Prostate gland (tissue), 2 donors: Measurements from ENCODE around the gene TAF10.

Source experiments
- CTCF ChIP-seq, 4 experiments: fragments of 200-600 bp in 2 of 4; fragments of 450-650 bp in 2 of 4; sonication (generic) in 2 of 4; IDR thresholded peaks; 1 replicate in 3 of 4; 2 replicates in 1 of 4; pipeline ENCODE4 v1.5.1; 2016 to 2019; ENCODE audit warnings: antibody characterized with exemption in 4 of 4, mild to moderate bottlenecking in 2 of 4, moderate library complexity in 2 of 4
- POLR2A ChIP-seq: fragments of 450-650 bp; IDR thresholded peaks from one replicate; pipeline ENCODE4 v1.6.1; 2016; ENCODE audit warnings: antibody characterized with exemption, mild to moderate bottlenecking

GRCh38 chr11:6615882-6616585 is 4.0 kb upstream of the TAF10 start:
- no peak for TF ChIP-seq CTCF (IDR thresholded peaks at IDR 0.05)
- TF ChIP-seq POLR2A = no peak
